Measurements from ENCODE around the gene WSB1.

- no peak for TF ChIP-seq SP1 (IDR thresholded peaks at IDR 0.05)
- no peak for TF ChIP-seq CTCF (IDR thresholded peaks at IDR 0.05; ENCODE audit: low read depth, low read length, missing input control)
- TF ChIP-seq RAD21 (IDR thresholded peaks at IDR 0.05), result no peak
- no peak for TF ChIP-seq ZBTB33 (IDR thresholded peaks at IDR 0.05)
- TF ChIP-seq EGR1 (IDR thresholded peaks at IDR 0.05; ENCODE audit: low read depth in 2 of 2), result no peak
- no peak for TF ChIP-seq JUND (IDR thresholded peaks at IDR 0.05)
- no peak for TF ChIP-seq TAF1 (conservative IDR thresholded peaks at IDR 0.05)
- TF ChIP-seq MAX (IDR thresholded peaks at IDR 0.05), result no peak
- TF ChIP-seq, protein P1, sequence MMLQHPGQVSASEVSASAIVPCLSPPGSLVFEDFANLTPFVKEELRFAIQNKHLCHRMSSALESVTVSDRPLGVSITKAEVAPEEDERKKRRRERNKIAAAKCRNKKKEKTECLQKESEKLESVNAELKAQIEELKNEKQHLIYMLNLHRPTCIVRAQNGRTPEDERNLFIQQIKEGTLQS (IDR thresholded peaks at IDR 0.05), result no peak
- TF ChIP-seq RXRA (IDR thresholded peaks at IDR 0.05), result no peak
- TF ChIP-seq, protein P2, sequence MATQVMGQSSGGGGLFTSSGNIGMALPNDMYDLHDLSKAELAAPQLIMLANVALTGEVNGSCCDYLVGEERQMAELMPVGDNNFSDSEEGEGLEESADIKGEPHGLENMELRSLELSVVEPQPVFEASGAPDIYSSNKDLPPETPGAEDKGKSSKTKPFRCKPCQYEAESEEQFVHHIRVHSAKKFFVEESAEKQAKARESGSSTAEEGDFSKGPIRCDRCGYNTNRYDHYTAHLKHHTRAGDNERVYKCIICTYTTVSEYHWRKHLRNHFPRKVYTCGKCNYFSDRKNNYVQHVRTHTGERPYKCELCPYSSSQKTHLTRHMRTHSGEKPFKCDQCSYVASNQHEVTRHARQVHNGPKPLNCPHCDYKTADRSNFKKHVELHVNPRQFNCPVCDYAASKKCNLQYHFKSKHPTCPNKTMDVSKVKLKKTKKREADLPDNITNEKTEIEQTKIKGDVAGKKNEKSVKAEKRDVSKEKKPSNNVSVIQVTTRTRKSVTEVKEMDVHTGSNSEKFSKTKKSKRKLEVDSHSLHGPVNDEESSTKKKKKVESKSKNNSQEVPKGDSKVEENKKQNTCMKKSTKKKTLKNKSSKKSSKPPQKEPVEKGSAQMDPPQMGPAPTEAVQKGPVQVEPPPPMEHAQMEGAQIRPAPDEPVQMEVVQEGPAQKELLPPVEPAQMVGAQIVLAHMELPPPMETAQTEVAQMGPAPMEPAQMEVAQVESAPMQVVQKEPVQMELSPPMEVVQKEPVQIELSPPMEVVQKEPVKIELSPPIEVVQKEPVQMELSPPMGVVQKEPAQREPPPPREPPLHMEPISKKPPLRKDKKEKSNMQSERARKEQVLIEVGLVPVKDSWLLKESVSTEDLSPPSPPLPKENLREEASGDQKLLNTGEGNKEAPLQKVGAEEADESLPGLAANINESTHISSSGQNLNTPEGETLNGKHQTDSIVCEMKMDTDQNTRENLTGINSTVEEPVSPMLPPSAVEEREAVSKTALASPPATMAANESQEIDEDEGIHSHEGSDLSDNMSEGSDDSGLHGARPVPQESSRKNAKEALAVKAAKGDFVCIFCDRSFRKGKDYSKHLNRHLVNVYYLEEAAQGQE (IDR thresholded peaks at IDR 0.05), result no peak
These were observed 61.5 kb downstream of the WSB1 start for GRCh38 chr17:27355419-27355818.

All from liver (tissue), 3 donors.